Stimulated activated CD4-positive, alpha-beta T cell treated with anti-CD3 and anti-CD28 coated beads, Interleukin-1b, Interleukin-23, amount 100 ng/mL, for 48 hours (primary cell): ENCODE measurements around the gene ATR.
"Not testable (repeated sequence)": the region's sequence is repeated elsewhere in the genome, so short reads cannot be mapped to it uniquely, and the experiment has no call there.

Source experiments
- DNase-seq: peaks from one replicate; pipeline ENCODE4 v3.0.0-alpha.2; 2020

Gene ATR

GRCh38 chr3:142592268-142592667 lies 13.7 kb upstream of the ATR start:
- DNase-seq, result not testable (repeated sequence)

DNA sequence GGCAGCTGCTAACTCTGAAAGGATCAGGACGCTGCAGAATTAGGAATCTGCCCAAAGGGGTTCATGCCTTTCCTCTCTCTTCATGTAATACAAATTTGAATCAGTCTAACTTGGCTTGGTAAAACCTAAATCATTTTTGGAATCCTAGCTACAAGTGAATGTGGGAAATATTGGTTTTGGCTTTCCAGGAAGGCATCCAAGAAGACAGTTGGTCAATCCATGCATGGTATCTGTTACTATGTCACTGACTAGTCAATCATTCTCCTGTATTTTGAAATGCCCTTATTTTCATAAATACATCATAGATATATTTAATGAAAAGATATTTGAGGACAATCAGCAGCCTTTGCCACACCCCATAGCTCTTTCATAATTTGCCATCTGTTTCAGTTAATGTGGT lies 10.2 kb upstream of the ATR start:
- no peak for DNase-seq

- DNase-seq, result no peak
Observed at GRCh38 chr3:142586803-142587406, 8.4 kb upstream of the ATR start.

GRCh38 chr3:142581070-142581469 lies 2.5 kb upstream of the ATR start:
- DNase-seq, result not testable (repeated sequence)

- no peak for DNase-seq
Observed at GRCh38 chr3:142580061-142580423, 1.5 kb upstream of the ATR start.

DNA sequence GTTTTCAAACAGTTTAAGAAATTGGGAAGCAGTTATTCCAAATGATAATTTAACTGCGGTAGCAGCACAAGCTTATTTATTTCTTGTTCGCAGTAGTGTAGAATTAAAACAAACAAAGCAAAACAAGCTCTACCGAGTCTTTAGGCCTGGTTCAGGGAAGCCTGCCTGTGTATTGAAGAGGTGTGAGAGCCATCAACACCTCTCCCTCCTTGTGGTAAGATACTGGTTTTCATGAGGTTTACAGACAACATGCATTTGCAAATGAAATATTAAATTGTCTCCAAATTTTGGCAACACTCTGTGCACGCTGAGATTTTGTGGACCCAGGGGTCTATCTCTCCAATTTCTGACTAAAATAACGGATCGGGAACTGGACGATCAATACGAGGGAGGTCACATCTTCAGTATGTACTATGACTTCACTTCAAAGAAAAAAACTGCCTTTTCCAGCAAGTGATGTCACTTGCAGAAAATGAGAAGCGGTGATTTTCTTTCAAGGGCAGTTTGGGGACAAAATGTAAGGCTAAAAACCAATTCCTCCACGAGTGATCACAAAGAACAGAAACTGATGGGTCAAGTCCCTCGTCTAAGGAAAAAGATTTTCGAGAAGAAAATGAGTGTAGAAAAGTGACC lies 721 bp downstream of the ATR start:
- no peak for DNase-seq

- no peak for DNase-seq
Observed at GRCh38 chr3:142576792-142577191, 1.7 kb downstream of the ATR start.

- no peak for DNase-seq
Observed at GRCh38 chr3:142574665-142575064, 3.9 kb downstream of the ATR start.

DNA sequence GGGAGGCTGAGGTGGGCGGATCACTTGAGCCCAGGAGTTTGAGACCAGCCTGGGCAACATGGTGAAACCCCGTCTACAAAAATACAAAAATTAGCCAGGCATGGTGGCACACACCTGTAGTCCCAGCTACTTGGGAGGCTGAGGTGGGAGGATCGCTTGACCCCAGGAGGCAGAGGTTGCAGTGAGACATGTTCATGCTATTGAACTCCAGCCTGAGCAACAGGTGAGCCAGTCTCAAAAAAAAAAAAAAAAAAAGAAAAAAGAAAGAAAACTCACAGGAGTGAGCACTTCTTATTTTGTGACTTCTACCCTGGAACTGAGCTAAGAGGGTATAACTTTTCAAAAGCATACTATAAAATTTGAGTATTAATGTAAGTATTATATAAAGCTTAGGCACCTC lies 4.3 kb downstream of the ATR start:
- not testable (repeated sequence) for DNase-seq

- DNase-seq, result not testable (repeated sequence)
Observed at GRCh38 chr3:142569422-142569821, 9.1 kb downstream of the ATR start.

GRCh38 chr3:142568393-142569017 lies 10.0 kb downstream of the ATR start:
- no peak for DNase-seq

GRCh38 chr3:142566096-142566495 lies 12.4 kb downstream of the ATR start:
- DNase-seq, result no peak

DNA sequence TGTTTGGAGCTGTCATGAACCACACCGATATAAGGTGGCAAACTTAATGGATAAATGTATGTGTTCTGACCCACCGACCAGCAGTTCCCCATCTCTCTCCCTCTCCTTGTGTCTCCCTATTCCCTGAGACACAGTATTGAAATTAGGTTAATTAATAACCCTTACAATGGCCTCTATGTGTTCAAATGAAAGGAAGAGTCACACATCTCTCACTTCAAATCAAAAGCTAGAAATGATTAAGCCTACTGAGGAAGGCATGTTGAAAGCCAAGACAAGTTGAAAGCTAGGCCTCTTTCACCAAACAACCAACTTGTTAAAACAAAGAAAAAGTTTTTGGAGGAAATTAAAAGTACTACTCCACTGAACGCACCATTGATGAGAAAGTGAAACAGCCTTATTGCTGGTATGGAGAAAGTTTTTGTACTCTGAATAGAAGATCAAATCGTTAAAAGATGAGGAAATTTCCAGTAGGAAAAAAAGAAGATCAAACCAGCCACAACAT lies 15.0 kb downstream of the ATR start:
- DNase-seq, result no peak

GRCh38 chr3:142560118-142560517 lies 18.4 kb downstream of the ATR start:
- no peak for DNase-seq

GRCh38 chr3:142553741-142554140 lies 24.8 kb downstream of the ATR start:
- DNase-seq, result no peak

DNA sequence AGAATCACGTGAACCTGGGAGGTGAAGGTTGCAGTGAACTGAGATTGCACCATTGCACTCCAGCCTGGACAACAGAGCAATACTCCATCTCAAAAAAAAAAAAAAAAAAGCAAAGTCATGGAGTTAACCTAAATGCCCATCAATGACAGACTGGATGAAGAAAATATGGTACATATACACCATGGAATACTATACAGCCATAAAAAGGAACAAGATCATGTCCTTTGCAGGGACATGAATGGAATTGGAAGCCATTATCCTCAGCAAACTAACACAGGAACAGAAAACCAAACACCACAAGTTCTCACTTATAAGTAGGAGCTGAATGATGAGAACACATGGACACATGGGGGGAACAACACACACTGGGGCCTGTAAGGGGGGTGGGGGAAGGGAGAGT lies 26.0 kb downstream of the ATR start:
- not testable (repeated sequence) for DNase-seq

- no peak for DNase-seq
Observed at GRCh38 chr3:142549986-142550385, 28.5 kb downstream of the ATR start.

DNA sequence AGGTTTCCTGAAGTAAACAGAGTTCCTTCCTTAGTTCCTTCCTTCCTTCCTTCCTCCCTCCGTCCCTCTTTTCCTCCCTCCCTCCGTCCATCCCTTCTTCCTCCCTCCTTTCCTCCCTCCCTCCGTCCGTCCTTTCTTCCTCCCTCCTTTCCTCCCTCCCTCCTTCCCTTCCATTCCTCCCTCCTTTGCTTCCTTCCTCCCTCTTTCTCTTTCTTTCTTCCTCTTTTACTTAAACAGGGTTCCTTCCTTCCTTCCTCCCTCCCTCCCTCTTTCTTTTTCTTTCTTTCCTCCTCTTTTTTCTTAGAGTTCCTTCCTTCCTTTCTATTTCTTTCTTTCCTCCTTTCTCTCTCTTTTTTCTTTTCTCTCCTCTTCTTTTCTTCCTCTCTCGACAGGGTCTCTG lies 35.2 kb downstream of the ATR start:
- DNase-seq, result no peak

GRCh38 chr3:142542054-142542453 lies 36.5 kb downstream of the ATR start:
- no peak for DNase-seq

GRCh38 chr3:142536519-142536918 lies 42.0 kb downstream of the ATR start:
- no peak for DNase-seq

DNA sequence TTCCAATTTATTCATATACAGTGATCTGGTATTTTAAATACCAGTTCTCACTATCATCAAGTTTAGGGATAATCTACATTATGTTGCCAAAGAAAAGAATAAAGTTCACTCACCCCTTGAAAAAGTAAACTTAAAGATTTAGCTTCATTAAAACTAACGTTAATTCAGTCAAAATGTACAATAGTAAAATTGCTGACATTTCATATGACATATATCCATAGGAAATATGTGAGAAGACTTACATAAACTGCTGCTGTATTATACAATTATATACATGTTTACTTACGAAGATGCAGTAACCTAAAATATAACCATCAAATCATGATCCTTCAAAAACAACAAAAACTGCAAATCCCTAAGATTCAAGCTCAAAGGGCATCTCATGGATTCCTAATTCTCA lies 44.0 kb downstream of the ATR start:
- DNase-seq, result no peak

- no peak for DNase-seq
Observed at GRCh38 chr3:142530296-142530695, 48.2 kb downstream of the ATR start.

GRCh38 chr3:142523921-142524566 lies 54.5 kb downstream of the ATR start:
- no peak for DNase-seq

GRCh38 chr3:142509079-142509478 lies 69.5 kb downstream of the ATR start:
- no peak for DNase-seq
